ENCODE measurements around the gene IGF1R. TPM values are rescaled to one million over a fixed set of nuclear protein-coding genes. Genes with fewer than 3 reads are reported as not detected.

IGF1R gene
- total and polyA plus RNA-seq, 2 of the 8 experiments (the other 6 are each of a cell fraction or from before 2014, with no cell fraction given): 32.9 to 109 TPM

DNA sequence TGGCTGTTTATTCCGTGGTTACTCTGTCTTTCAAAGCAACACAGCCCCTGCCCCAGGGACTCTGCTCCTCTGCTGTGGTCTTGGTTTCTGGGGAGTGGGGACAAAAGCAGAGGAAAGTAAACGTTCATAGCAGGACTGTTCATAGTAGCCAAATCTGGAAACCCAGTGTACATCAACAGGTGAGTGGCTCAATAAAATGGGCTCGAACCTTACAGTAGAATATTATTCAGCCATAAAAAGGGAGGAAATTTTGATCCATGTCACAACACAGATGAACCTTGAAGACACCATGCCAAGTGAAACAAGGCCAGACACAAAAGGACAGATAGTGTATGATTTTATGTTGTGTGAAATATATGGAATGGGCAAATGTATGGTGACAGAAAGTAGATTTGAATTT lies 269.1 kb downstream of the IGF1R start:
- CTCF ChIA-PET (ENCODE audit: partially characterized antibody): interaction anchor here (0.5 to 1.3 kb wide), 3 partner anchors 12 to 398 kb away, joined by 4 to 5 read pairs (median 5); no protein-coding TSS in a partner anchor
- Histone ChIP-seq H4K5ac (ENCODE audit: insufficient read length, low read depth, low read length) (no peak overlapping the region), H3K79me1 (ENCODE audit: low read depth, low read length) (no peaks in the 10 kb centered on the region), H3K56ac (replicated peaks; ENCODE audit: insufficient read length, low read depth, low read length) (no peak overlapping the region), H3K9me3 (ENCODE audit: insufficient read depth in 2 of 2, low read depth in 1 of 2, low read length in 1 of 2) (no peaks in the 10 kb centered on the region), H2BK120ac (replicated peaks; ENCODE audit: low read depth, low read length) (no peak overlapping the region), H3K4me2 (ENCODE audit: insufficient read depth in 1 of 2, low read depth in 2 of 2, low read length in 2 of 2) (no peak overlapping the region), H4K91ac (replicated peaks; ENCODE audit: insufficient read length, low read length) (no peak overlapping the region), H4K8ac (ENCODE audit: extremely low read depth, insufficient read depth, low read length) (no peak overlapping the region), H3K4me3 (ENCODE audit: extremely low read depth in 1 of 4, insufficient read depth in 2 of 4, low read depth in 3 of 4, low read length in 4 of 4) (no peak overlapping the region), H3K14ac (ENCODE audit: insufficient read length) (no peak overlapping the region), H3K27ac (ENCODE audit: low read depth, low read length) (no peak overlapping the region), H3K36me3 (ENCODE audit: control insufficient read depth in 2 of 4, insufficient read depth in 4 of 4, low read length in 3 of 4) (peaks cover 14 to 60% (median 35%) of the 10 kb centered on the region in 4 experiments; a peak in 7 of 8 replicates), H2AFZ (ENCODE audit: low read length) (no peak overlapping the region), H3K9ac (replicated peaks in 1 of 4; ENCODE audit: extremely low read depth in 1 of 4, low read depth in 3 of 4, low read length in 3 of 4) (no peak overlapping the region), H3K4ac (replicated peaks; ENCODE audit: insufficient read length, low read depth, low read length) (no peak overlapping the region), H3K27me3 (replicated peaks in 1 of 4; ENCODE audit: control insufficient read depth in 3 of 4, extremely low read depth in 1 of 4, insufficient read depth in 3 of 4, low read length in 3 of 4) (no peaks in the 10 kb centered on the region), H2BK20ac (ENCODE audit: low read length) (no peak overlapping the region), H2BK15ac (ENCODE audit: low read length) (no peak overlapping the region), H3K23ac (ENCODE audit: insufficient read length) (no peak overlapping the region), H3K4me1 (replicated peaks in 1 of 4; ENCODE audit: control insufficient read depth in 3 of 4, insufficient read depth in 4 of 4, low read length in 3 of 4) (no peaks in the 10 kb centered on the region), H4K20me1 (replicated peaks in 1 of 2; ENCODE audit: control insufficient read depth in 1 of 2, insufficient read depth in 2 of 2, low read length in 2 of 2) (peaks cover 1 to 6% of the 10 kb centered on the region in 2 experiments), H3K23me2 (ENCODE audit: low read depth, low read length) (no peaks in the 10 kb centered on the region), H2BK12ac (ENCODE audit: low read depth, low read length) (no peak overlapping the region), H2AK5ac (ENCODE audit: low read depth, low read length) (no peak overlapping the region), H2BK5ac (ENCODE audit: low read depth, low read length) (no peak overlapping the region), H3K79me2 (ENCODE audit: control insufficient read depth in 1 of 2, insufficient read depth in 2 of 2, low read length in 2 of 2) (no peaks in the 10 kb centered on the region; a peak in 1 of 4 replicates), H3K18ac (ENCODE audit: extremely low read depth, low read length) (no peak overlapping the region)
- FAIRE-seq (no peak), DNase-seq (ENCODE audit: low read depth in 1 of 2, low spot score in 2 of 2) (no peak)
- POLR2A ChIA-PET (ENCODE audit: partially characterized antibody): no interaction called here
- WGBS, 2 experiments (ENCODE audit: extremely low coverage in 1 of 2, insufficient coverage in 1 of 2, insufficient read length in 1 of 2, insufficient replicate concordance in 2 of 2, low coverage in 1 of 2, low lambda C conversion rate in 2 of 2, missing lambda C conversion rate in 1 of 2): 92% methylated on average over 3 of the region's 3 CpGs; no CpG with 5 or more reads in 1 of the 2 experiments
- TF ChIP-seq, protein P1, sequence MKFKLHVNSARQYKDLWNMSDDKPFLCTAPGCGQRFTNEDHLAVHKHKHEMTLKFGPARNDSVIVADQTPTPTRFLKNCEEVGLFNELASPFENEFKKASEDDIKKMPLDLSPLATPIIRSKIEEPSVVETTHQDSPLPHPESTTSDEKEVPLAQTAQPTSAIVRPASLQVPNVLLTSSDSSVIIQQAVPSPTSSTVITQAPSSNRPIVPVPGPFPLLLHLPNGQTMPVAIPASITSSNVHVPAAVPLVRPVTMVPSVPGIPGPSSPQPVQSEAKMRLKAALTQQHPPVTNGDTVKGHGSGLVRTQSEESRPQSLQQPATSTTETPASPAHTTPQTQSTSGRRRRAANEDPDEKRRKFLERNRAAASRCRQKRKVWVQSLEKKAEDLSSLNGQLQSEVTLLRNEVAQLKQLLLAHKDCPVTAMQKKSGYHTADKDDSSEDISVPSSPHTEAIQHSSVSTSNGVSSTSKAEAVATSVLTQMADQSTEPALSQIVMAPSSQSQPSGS (IDR thresholded peaks at IDR 0.05; ENCODE audit: low read length): no peak
- TF ChIP-seq ZNF274 (IDR thresholded peaks at IDR 0.05; ENCODE audit: borderline replicate concordance, extremely low read depth, low read length): no peak
- no peak for TF ChIP-seq TBP (IDR thresholded peaks at IDR 0.05; ENCODE audit: low read depth, low read length)
- TF ChIP-seq KDM4A (IDR thresholded peaks at IDR 0.05; ENCODE audit: low read depth, low read length, severe bottlenecking): no peak
- TF ChIP-seq SRF (IDR thresholded peaks at IDR 0.05; ENCODE audit: low read depth, low read length): no peak
